ENCODE results near the gene PPP2R2B.

PPP2R2B gene

DNA sequence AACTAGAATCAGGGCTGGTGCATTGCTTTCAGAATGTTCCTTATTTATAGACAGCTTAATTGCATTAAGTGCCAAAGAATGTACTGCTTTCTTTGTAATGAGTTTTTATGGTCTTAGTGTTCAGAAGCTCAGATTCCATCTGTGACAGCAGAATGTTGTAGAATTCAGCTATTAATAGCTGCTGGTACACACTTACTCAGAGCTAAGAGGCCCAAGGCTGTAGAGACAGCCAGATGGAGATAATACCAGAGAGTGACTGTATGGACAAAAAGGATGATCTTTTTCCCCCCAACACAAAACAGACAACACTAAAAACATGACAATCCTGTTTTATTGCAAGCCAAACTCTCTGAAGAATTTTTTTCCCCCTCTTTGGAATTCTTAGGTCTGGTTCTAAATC lies 50.2 kb downstream of the PPP2R2B start:
- in situ Hi-C loops (cut with MboI; ENCODE audit: low sequenced_read_pairs), result no loop called here

DNA sequence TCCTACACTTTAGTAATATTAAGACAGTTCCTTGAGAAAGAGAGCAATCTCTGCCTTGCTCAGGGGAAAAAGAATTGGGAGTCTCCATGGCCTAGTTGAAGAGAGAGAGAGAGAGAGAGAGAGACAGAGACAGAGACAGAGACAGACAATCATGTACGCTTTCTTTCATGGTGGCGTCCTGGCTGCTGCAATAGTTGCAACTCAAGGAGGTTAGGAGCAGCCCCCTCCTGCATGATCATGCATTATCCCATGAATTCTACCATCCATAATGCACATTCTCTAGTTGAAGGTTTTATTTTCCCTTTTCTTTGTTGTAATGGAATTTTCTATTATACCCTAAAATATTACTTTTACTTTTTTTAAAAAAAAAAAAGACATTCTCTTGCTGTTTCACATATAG lies 50.7 kb downstream of the PPP2R2B start:
- in situ Hi-C loops (cut with MboI; ENCODE audit: low sequenced_read_pairs), result no loop called here

DNA sequence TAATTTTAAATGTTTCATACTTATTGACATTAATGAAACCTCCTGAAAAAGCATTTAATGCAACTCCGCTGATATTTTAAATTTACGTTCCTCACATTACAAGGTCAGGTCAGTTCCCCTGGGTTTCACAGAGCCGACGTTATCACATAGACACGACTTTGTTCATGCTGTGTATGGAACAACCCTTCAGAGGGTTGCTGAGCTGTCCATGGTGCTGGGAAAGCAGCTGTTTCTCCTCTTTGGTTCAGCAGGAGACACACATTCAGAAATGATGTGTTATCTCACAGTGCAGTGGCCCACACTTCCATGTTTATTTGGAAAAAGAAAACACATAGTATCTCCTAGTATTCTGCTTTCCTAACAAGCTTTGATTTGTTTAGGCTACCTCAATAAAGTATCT lies 53.5 kb downstream of the PPP2R2B start:
- in situ Hi-C loops (cut with MboI; ENCODE audit: low sequenced_read_pairs), result no loop called here

DNA sequence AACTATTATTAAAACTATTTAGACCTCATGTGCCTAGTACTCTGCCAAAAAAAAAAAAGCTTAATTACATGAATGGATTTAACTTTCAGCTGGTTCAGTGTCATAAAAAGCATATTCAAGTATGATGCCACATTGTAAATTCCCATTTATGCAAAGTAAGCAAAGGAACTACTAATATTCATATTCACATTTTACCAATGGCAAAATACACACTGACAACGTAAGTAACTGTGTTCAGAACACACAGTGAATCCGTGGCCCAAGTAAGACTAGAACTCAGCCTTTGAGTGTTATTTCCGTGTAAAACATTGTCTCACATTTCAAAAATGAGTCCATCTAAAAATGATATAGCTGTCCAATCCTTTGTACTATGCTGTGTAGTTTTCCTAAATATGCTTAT lies 56.8 kb downstream of the PPP2R2B start:
- in situ Hi-C loops (cut with MboI; ENCODE audit: low sequenced_read_pairs), result no loop called here

DNA sequence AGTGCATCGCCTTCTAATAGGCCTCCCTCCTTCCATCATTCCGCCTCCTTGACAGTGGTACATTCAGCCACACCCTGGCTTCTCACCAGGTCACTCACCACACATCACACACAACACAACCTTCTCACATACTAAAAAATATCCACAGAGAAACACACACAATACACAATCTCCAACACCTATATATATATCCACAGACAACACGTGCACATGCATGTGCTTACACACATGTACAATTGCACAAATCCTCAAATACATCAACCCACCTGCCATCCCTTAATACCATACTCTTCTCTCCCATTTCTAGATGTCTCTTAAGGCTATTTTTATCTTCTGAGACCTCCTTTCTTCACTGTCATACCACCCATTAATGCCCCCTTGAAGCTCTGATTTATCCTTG lies 57.6 kb downstream of the PPP2R2B start:
- in situ Hi-C loops (cut with MboI; ENCODE audit: low sequenced_read_pairs), result no loop called here

DNA sequence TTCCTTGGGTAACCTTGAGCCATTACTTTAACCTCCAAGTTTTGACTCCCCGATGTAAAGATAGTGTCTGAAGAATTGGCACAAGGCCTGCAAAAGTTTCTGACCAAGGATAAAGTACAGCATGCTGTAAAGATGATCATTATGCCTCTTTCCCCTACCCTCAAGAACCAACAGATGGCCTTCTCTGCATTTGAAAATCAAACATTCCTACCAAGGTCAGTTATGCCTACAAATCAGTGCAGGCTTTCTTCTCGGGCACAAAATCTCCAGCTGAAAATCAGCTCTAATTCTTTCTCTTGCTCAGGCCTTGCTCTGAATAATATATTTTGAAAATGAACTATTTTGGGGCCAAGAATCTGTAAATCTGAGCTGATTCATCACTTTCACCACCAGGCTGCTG lies 59.7 kb downstream of the PPP2R2B start:
- in situ Hi-C loops (cut with MboI; ENCODE audit: low sequenced_read_pairs), result no loop called here

DNA sequence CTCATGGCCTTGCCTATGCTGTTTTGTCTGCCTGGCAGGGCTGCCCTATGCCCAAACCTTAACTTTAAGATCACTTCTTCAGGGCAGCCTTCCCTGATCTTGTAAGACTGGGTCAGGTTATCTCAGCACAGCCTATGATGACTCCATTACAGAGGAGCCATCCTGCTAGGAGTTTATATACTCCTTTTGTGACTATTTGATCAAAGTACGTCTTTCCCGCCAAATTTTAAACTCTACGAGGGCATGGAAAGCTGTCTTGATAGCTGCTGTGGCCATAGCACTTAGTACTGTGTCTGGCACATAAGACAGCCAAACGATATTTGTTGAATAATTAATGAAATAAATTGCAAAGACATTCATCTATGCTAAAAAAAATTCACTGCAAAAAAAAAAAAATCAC lies 60.6 kb downstream of the PPP2R2B start:
- in situ Hi-C loops (cut with MboI; ENCODE audit: low sequenced_read_pairs), result no loop called here

DNA sequence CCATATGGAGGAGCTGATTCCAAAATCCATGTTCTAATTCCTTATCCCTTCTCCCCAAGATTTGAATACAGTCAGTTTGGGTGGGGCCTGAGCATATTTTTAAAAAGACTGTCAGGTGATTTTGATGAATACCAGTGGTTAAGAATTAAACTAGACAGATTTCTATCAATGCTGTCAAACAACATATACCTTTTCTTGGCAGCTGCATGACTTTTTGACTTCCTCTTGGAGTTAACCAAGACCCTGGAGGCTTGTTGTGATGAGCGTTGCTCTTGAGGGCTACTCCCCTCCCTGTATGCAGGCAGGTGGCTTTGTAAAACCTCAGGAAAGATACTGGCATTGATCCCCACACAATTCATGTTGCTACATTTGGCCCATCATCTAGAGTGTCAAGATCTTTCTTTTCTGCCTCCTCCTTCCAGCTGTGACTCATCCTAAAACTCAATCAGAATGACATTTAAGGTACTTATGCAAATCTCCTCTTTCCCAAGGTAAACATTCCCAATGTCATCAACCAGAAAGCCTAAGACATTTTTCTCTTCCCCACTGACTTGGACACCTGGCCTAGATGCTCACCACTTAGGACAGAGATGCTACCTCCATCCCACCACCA lies 61.7 kb downstream of the PPP2R2B start:
- in situ Hi-C loops (cut with MboI; ENCODE audit: low sequenced_read_pairs), result no loop called here

DNA sequence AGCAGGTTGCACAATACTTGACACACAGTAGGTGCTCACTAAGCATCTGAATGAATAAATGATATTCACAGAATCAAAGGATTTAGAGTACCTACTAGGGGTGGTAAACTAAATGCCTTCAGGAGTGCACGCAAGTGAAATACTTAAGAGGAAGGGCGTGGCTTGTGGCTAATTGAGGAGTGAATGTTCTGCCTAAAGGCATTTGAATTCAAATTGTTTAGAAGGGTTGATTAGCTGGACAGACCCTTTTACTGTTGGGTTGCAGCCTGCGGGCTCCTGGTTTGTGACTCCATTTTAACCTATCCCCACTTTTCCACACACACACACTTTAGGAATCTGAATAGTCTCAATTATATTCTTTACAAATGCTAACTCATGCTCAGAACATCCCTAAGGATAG lies 63.1 kb downstream of the PPP2R2B start:
- in situ Hi-C loops (cut with MboI; ENCODE audit: low sequenced_read_pairs), result no loop called here

DNA sequence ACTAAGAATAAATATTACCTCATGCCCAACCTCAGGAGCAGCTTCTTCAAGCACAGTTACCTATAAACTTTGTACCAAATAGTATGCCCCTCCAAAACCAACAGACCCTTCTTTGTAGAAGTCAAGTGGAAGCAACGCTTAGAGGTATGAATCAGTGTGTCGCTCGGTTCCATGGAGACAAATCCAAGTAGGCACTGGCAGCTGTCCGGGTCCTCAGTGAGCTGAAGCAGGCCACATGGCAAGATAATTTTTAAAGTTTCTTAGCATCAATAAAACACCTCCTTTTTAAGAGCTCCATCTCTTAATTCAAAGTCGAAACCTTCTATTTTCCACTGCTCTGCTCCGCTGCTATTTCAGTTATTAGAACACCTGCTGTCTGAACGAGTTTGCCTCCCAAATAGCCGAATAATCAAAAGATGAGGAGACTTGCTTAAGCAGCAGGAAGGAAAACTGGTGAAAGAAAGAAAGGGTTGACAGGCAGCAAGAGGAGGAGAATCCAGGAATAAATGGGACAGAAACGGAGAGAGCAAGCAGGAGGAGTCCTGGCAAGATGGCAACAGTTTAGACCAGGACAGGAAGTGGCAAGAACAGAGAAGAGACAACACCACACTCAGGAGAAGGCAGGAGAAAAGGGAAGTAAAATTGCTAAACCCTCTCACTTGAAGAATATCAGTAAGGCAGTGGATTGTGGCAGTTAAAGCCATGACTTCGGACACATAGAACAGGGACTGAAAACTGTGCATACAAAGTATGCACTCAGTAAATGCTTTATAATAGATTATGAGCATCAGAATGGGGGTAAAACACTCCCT lies 65.0 kb downstream of the PPP2R2B start:
- in situ Hi-C loops (cut with MboI; ENCODE audit: low sequenced_read_pairs), result no loop called here

DNA sequence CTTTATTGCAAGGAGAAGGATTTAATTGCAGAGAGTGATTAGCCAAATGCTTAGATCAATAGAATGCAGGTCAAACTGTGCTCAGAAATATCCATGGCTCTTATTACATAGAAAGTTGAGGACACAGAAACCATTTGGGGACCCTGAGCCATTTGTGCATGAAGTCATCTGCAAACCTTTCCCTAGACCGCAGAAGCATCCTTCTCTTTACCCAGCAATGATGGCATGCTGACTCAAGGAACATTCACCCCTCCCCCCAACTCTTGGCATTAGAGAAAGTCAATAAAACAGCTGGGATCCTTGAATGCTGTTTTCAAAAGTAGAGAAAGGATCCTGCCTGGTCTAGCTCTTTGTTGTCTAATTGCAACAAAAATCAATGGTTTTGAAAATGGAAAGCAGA lies 73.5 kb downstream of the PPP2R2B start:
- in situ Hi-C loops (cut with MboI; ENCODE audit: low sequenced_read_pairs), result no loop called here

DNA sequence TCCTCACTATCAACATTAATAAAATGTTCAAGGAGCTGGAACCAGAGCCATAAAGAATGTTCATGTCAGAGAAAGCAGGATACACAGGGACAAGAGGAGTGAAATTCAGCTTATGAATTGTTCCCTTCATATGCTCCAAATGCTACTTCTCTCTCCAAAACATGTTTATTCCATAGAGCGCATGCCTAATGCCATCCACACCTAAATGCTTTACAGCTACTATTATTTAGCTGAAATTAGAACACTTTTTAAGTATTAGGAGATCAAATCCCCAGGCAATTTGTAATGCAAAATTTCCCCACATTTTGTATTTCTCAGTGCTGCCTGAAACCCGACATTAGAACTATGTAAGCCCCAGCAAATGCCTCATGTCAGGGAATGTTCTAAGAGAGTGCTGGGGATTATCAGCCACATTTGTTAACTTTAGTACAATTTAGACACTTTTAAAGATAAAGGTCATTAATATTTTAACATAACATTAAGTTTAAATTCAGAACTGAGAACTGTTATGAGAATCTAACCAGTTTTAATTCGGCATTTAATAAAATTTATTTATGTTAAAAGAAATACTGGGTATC lies 75.5 kb downstream of the PPP2R2B start:
- in situ Hi-C loops (cut with MboI; ENCODE audit: low sequenced_read_pairs), result no loop called here

DNA sequence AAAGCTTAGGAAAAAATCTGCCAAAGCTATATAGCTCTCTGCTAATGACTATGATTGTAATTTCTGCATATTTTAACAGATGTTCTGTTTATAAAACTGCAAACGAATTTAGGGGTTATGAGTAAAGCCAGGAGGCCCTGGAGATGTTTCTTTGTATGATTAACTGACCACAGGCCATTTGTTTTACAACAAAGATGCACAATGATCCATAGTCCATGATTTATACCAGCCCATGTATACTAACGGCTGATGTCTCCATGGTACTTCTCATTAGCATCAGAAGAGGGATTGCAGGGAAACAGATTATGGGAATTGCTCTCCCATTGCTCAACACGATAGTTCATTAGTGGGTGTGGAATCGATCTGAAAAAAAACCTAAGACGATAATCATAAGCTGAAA lies 78.9 kb downstream of the PPP2R2B start:
- in situ Hi-C loops (cut with MboI; ENCODE audit: low sequenced_read_pairs), result no loop called here

DNA sequence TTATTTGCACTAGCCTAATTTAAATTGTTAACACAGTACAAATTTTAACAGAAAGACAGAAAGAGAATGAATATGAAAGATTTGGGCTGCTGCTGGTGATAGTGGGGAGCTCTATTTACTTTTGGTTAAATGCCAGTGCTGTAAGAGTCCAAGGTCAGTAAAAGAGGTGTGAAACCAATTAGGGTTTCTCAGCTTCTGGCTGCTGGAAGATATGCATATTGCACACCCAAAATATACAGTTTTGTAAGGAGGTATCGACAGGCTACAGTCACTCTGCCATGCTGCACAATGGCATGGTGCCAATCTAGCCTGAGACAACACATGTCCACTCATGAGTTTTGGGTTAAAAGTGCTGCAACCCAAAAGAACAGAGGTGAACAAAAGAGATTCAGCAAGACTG lies 79.3 kb downstream of the PPP2R2B start:
- in situ Hi-C loops (cut with MboI; ENCODE audit: low sequenced_read_pairs), result no loop called here

DNA sequence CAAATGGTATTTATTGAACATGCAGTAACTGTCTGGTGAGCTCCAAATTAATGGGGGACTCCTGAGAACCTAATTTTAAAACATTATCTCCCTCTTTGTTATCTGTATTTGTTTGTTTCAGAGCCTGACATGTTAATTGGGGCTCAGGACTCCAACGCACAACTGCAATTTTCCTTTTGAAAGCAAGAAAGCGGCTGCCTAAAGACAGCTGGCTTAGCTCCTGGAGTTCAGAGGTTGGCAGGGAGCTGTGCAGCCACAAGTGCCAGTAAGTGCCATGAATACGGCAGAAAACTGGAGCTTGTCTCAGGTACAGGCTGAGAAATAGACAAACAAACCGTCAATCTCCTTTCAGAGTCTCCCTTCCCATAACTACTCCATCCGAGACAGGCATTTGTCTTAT lies 80.9 kb downstream of the PPP2R2B start:
- in situ Hi-C loops (cut with MboI; ENCODE audit: low sequenced_read_pairs), result no loop called here

DNA sequence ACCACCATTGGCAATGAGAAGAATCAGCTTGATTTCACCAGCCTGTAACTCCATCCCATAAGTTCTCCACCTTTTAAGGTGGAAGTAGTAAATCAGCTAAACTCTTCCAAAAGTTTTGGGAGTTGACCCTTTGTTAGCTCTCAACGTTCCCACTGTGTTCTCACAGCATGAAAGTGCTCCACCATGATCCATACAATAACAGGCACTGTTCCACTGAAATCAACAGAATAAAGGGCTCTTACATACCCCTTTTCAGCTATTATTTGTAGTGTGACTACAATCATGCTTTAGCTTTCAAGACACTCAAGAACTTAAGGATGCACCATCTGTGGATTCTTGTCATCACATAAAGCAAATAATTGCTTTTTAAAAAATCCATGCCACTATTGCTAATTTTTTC lies 81.6 kb downstream of the PPP2R2B start:
- in situ Hi-C loops (cut with MboI; ENCODE audit: low sequenced_read_pairs), result no loop called here

DNA sequence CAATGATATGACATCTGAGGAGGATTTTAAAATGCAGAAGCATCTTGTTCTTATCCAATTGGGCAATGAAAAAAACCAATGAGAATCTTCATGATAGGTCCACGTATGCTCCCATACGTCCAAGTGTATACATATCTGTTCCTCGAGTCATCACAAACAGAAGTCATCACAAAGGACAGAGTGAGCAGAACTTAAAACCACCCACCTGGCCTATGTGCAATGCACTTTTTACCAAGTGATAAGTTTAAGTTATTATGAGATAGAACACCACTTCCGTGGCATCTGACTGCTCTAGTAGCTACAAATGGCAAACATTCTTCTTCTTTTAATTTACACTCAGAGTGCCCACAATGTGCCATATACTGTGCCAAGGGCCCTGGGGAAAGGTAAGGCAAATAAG lies 82.4 kb downstream of the PPP2R2B start:
- in situ Hi-C loops (cut with MboI; ENCODE audit: low sequenced_read_pairs), result no loop called here

DNA sequence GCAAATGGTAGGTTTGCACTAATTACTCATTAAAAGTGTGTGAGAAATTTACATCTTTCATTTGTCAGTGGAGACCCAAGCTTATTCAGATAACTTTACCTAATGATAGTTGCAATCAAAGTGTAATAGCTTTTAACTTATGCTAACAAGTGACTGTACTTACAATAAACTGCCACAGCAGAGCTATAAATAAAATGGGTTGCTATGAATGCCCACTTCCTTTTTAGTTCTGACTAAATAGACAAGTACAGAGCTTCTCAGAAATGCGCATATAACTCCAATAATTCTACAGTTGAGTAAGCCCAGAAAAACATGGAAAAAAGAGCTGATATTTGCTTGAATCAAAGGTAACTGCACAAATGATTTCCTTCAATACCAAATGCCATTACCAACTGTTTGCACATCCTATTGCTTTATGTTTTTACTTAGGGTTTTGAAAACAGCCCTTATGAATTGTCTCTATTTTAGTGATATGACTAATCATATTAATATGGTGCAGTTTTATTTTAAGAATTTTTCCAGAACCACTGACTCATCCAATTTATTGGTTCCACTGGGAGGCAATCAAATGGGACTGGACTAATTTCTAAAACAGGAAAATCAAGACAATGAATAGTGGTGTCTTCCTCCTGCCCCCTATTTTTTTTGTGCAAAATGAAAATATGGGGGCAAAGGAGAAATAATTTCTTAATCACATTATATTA lies 84.1 kb downstream of the PPP2R2B start:
- in situ Hi-C loops (cut with MboI; ENCODE audit: low sequenced_read_pairs), result no loop called here

DNA sequence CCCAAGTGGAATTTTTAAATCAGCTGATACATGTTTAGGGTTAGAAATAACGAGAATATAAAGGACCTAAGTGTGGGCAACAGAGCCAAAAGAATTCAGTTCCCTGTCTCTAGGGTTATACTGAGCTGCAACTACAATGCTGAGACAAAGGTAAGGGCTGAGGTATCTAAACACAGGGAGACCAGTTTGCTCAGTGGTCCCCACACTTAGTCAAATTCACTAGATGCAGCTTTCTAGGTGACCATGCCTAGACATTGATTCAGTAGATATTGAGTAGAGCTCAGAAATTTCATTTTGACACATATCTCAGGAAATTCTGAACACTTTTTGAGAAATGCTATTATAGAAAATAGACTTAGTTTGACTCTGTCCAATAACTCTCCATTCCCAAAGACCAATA lies 84.8 kb downstream of the PPP2R2B start:
- in situ Hi-C loops (cut with MboI; ENCODE audit: low sequenced_read_pairs), result no loop called here

DNA sequence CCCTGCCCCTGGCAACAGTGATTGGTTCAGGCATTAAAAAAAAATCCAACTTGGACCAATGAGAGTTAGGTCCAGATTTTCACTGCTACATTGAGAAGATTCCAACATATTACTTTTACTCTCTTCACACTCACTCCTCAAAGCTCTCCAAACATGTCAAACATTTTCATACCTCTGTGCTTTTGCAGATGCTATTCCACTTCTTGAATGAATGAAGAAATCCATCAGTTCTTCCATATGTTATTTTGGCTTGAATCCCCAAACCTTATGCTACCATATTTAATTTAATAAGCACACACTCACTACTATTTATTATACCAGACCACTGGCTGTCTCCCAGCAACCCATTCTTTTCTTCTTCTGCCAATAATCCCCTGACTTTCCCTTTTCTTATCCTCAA lies 87.1 kb downstream of the PPP2R2B start:
- in situ Hi-C loops (cut with MboI; ENCODE audit: low sequenced_read_pairs), result no loop called here

DNA sequence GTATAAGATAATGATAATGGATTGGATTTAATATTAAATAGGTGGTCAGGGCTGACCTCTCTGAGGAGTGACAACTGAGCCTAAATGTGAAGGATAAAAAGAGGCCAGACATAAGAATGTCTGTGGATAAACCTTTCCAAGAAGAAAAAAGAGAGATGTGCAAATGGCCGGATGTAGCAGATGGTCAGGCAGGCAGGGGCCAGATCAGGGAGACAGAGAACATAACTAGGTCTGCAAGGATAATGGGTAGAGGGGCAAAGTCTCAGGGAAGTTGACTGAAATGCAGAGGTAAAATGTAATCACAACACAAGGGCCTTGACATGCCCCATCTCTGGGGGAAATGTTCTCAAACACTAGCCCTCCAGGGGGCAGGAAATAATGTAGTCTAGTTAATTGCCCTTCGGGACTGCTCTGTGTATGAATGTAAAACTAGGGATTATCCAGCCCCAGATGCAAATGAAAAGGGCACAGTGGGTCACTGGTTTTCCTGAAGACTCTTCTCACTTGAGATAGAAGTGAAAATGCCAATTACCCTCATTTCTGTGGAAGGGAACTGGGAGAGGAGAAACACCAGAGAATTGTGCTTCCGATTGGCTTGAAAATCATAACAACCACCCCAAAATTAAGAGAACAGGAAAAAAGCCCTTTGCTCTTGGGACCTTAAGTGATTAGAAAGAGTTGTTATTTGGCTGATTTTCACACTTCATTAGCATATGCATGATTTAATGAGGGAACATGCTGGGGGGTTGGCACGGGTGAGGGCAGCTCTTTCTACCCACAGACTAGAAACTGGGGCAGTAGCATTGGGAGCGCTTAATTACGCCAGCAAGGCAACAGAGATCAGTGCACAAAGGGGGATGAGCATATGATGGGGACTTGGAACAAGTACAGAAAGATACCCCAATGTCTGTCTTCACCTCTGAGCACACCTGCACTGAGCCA lies 88.6 kb downstream of the PPP2R2B start:
- in situ Hi-C loops (cut with MboI; ENCODE audit: low sequenced_read_pairs), result no loop called here
